ENCODE data around the gene SND1.

SND1 gene

DNA sequence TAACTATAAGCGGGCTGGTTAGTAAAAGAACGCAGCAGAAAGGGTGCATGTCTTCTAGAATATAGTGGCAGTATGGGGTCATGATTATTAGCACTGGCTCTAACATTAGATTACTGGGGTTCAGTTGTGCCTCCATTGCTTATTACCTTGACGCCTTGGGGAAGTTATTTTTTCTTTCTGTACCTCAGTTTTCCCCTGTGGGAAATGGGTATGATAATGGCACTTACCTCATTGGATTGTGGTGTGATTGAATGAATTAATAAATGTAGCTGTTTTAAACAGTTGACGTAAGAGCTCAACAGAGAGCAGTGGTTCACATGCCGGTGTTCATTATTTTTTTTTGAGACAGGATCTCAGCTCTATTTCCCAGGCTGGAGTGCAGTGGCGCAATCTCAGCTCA lies 262.7 kb downstream of the SND1 start:
- TF ChIP-seq, protein P1, sequence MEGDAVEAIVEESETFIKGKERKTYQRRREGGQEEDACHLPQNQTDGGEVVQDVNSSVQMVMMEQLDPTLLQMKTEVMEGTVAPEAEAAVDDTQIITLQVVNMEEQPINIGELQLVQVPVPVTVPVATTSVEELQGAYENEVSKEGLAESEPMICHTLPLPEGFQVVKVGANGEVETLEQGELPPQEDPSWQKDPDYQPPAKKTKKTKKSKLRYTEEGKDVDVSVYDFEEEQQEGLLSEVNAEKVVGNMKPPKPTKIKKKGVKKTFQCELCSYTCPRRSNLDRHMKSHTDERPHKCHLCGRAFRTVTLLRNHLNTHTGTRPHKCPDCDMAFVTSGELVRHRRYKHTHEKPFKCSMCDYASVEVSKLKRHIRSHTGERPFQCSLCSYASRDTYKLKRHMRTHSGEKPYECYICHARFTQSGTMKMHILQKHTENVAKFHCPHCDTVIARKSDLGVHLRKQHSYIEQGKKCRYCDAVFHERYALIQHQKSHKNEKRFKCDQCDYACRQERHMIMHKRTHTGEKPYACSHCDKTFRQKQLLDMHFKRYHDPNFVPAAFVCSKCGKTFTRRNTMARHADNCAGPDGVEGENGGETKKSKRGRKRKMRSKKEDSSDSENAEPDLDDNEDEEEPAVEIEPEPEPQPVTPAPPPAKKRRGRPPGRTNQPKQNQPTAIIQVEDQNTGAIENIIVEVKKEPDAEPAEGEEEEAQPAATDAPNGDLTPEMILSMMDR (IDR thresholded peaks at IDR 0.05; ENCODE audit: borderline replicate concordance, control extremely low read depth, extremely low read depth, insufficient read depth, missing control alignments), result no peak
- in situ Hi-C loops (cut with MboI; ENCODE audit: low sequenced_read_pairs, unreplicated experiment), result no loop called here
- DNase-seq (ENCODE audit: low spot score), result no peak

GRCh38 chr7:127916735-127917134 lies 264.7 kb downstream of the SND1 start:
- TF ChIP-seq, protein P1 (IDR thresholded peaks at IDR 0.05; ENCODE audit: borderline replicate concordance, control extremely low read depth, extremely low read depth, insufficient read depth, missing control alignments), result no peak
- in situ Hi-C loops (cut with MboI; ENCODE audit: low sequenced_read_pairs, unreplicated experiment), result no loop called here
- no peak for DNase-seq (ENCODE audit: low spot score)

DNA sequence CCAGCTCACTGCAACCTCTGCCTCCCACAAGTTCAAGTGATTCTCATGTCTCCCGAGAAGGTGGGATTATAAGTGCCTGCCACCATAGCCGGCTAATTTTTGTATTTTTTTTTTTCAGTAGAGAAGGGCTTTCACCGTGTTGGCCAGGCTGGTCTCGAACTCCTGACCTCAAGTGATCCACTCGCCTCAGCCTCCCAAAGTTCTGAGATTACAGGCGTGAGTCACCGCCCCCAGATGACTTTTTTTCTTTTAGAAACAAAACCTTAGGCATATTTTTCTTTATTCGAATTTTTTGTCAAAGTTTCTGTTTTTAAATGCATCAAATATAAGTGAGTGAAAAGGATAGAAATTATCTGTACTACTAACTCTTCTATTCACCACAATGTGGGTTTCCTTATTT lies 266.1 kb downstream of the SND1 start:
- no peak for DNase-seq (ENCODE audit: low spot score)
- TF ChIP-seq, protein P1 (IDR thresholded peaks at IDR 0.05; ENCODE audit: borderline replicate concordance, control extremely low read depth, extremely low read depth, insufficient read depth, missing control alignments), result no peak
- in situ Hi-C loops (cut with MboI; ENCODE audit: low sequenced_read_pairs, unreplicated experiment), result no loop called here

GRCh38 chr7:127920787-127921438 lies 268.9 kb downstream of the SND1 start:
- in situ Hi-C loops (cut with MboI; ENCODE audit: low sequenced_read_pairs, unreplicated experiment), result no loop called here
- DNase-seq (ENCODE audit: low spot score), result no peak
- TF ChIP-seq, protein P1 (IDR thresholded peaks at IDR 0.05; ENCODE audit: borderline replicate concordance, control extremely low read depth, extremely low read depth, insufficient read depth, missing control alignments), result no peak

DNA sequence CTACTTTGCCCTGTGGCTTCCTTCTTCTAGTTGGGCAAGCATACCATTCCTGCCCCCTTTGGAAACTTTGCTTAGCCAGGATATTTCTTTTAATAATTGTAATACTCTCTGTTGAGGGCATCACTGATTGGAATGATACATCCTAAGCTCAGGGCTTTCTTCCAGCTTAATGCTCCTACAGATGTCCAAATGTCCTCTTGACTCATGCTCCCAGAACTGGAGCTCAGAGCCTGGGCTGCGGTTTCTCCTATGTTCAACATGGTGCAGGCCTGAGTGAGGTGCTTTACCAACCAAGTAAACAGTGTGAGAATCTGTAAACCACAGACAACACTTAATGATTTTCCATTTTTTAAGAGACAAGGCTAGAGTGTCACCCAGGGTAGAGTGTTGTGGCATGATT lies 270.7 kb downstream of the SND1 start:
- no peak for DNase-seq (ENCODE audit: low spot score)
- TF ChIP-seq, protein P1 (IDR thresholded peaks at IDR 0.05; ENCODE audit: borderline replicate concordance, control extremely low read depth, extremely low read depth, insufficient read depth, missing control alignments), result no peak
- in situ Hi-C loops (cut with MboI; ENCODE audit: low sequenced_read_pairs, unreplicated experiment), result no loop called here

DNA sequence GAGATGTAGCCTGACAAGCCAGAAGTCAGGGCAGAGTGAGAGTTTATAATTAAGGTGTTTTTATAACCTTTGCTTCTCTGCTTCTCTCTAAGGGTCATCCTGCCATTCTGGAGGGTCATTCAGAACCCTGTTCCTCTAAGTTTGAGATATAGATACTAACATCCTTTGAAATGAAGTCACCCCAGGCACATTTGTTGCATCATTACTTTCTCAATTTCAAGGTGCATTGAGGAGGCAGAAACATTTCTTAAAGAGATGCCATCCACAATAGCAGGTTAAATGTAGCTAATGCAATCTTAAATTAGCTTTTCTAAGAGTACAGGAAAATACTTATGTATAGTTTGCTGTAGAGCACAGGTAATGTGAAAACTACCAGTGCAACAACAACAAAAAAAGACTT lies 272.9 kb downstream of the SND1 start:
- DNase-seq (ENCODE audit: low spot score), result no peak
- TF ChIP-seq, protein P1 (IDR thresholded peaks at IDR 0.05; ENCODE audit: borderline replicate concordance, control extremely low read depth, extremely low read depth, insufficient read depth, missing control alignments), result no peak
- in situ Hi-C loops (cut with MboI; ENCODE audit: low sequenced_read_pairs, unreplicated experiment), result no loop called here

Data from GM13976 (cell line).